Articular chondrocyte of knee joint (primary cell): ENCODE data around the gene GOLGA6C. TPM values are rescaled to one million over a fixed set of nuclear protein-coding genes. Genes with fewer than 3 reads are reported as not detected.

Experiments used
- small RNA-seq: library from RNA; depleted of rRNA; stranded (forward); fragments of <200 nt; gene quantifications from one replicate; pipeline ENCODE3, GENCODE V24; 2012
- total RNA-seq: library from RNA; depleted of rRNA; stranded (reverse); fragments of >200 nt; gene quantifications from 2 replicates; pipeline ENCODE4 v1.2.3, GENCODE V29; 2012

GOLGA6C gene, protein sequence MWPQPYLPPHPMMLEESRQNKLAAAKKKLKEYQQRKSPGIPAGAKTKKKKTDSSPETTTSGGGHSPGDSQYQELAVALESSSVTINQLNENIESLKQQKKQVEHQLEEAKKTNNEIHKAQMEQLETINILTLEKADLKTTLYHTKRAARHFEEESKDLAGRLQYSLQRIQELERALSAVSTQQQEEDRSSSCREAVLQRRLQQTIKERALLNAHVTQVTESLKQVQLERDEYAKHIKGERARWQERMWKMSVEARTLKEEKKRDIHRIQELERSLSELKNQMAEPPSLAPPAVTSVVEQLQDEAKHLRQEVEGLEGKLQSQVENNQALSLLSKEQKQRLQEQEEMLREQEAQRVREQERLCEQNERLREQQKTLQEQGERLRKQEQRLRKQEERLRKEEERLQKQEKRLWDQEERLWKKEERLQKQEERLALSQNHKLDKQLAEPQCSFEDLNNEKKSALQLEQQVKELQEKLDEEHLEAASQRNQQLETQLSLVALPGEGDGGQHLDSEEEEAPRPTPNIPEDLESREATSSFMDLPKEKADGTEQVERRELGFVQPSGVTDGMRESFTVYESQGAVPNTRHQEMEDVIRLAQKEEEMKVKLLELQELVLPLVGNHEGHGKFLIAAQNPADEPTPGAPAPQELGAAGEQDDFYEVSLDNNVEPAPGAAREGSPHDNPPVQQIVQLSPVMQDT
- not detected in 2 replicates for total RNA-seq

DNA sequence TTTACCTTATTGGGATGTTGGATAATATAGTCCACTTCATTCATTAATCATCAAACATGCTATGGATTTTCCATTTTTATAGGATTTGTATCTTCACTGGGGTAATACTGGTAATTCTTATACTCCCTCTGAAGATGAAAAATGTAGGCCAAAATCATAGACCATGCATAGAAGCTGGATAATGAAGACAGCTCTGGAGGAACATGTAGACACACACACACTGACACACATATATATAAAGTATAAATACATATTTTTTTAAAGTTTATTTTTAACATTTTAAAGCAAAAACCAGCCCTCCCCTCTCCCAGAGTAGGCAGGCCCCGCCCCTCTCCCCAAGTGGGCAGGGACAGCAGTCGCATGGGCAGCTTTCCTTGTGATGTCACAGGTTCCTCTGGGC is at the start of gene GOLGA6C:
Gene GOLGA6C, plus strand, starts transcription at position 301 of the 400 bp plus-strand sequence. CDS start 265 bp downstream, outside the sequence.

DNA sequence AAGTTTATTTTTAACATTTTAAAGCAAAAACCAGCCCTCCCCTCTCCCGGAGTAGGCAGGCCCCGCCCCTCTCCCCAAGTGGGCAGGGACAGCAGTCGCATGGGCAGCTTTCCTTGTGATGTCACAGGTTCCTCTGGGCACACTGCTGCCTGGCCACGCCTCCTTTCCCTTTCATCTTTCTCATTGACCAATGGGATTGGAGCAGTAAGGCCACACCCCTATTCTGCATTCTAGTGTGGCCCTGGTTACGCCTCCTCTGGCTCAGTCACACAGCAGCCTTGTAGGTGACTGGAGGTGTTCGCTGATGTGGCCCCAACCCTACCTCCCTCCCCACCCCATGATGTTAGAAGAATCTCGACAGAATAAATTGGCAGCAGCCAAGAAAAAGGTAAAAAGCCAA is 24.4 kb downstream of the GOLGA6C start, which contains the start of gene GOLGA6D:
Gene GOLGA6D, plus strand, starts transcription at position 264 of the 400 bp plus-strand sequence. Its CDS starts 41 bp downstream, at position 305.

Small RNAs within 50 kb of the gene (small RNA-seq; reads per million reads assigned to genes)
- gene AC068338.1: not detected
- not detected for gene RN7SL327P
- not detected for gene RN7SL489P

Other genes with a start within 250 kb of the GOLGA6C start
- gene PPCDC, start 234.7 kb upstream of the GOLGA6C start, total RNA-seq: 6.5 and 8.0 TPM in 2 replicates
- gene C15orf39, start 56.5 kb upstream of the GOLGA6C start, total RNA-seq: 6.1 and 6.6 TPM in 2 replicates
- gene GOLGA6D, start 24.5 kb downstream of the GOLGA6C start, total RNA-seq: not detected in 2 replicates
- 50.0 and 52.8 TPM in 2 replicates for gene COMMD4, start 77.7 kb downstream of the GOLGA6C start, total RNA-seq
- 5.0 and 5.4 TPM in 2 replicates for gene NEIL1, start 88.7 kb downstream of the GOLGA6C start, total RNA-seq
- 72.2 and 120 TPM in 2 replicates for gene MAN2C1, start 110.3 kb downstream of the GOLGA6C start, total RNA-seq
- gene SIN3A, start 193.4 kb downstream of the GOLGA6C start, total RNA-seq: 40.1 and 45.6 TPM in 2 replicates